HG02642 (cell line): ENCODE data around the gene MXRA7.
"Not testable (repeated sequence)": the region's sequence is repeated elsewhere in the genome, so short reads cannot be mapped to it uniquely, and the experiment has no call there.

ENCODE experiments used
- ATAC-seq: cut with Tn5 transposase; IDR thresholded peaks from one replicate; pipeline ENCODE4 v1.9.1; 2021; ENCODE audit warnings: mild to moderate bottlenecking; ENCODE audit not compliant: unreplicated experiment, poor library complexity

MXRA7 gene

GRCh38 chr17:76720211-76720610, 9.4 kb upstream of the MXRA7 start:
- ATAC-seq: no peak

- no peak for ATAC-seq
These were observed 7.8 kb upstream of the MXRA7 start for GRCh38 chr17:76718516-76718915.

- no peak for ATAC-seq
These were observed 6.1 kb upstream of the MXRA7 start for GRCh38 chr17:76716839-76717215.

- no peak for ATAC-seq
These were observed 5.5 kb upstream of the MXRA7 start for GRCh38 chr17:76716146-76716838.

GRCh38 chr17:76715496-76715830, 4.7 kb upstream of the MXRA7 start:
- no peak for ATAC-seq

GRCh38 chr17:76714822-76715495, 4.2 kb upstream of the MXRA7 start:
- no peak for ATAC-seq

- ATAC-seq: no peak
These were observed 3.6 kb upstream of the MXRA7 start for GRCh38 chr17:76714336-76714735.

GRCh38 chr17:76713765-76714164, 3.0 kb upstream of the MXRA7 start:
- ATAC-seq: no peak

GRCh38 chr17:76712321-76712720, 1.6 kb upstream of the MXRA7 start:
- ATAC-seq: not testable (repeated sequence)

- peak; percentile 28 for ATAC-seq
These were observed 558 bp downstream of the MXRA7 start for GRCh38 chr17:76709951-76710862.

GRCh38 chr17:76709077-76709950, 1.5 kb downstream of the MXRA7 start:
- ATAC-seq: no peak

- no peak for ATAC-seq
These were observed 2.6 kb downstream of the MXRA7 start for GRCh38 chr17:76707985-76708807.

- no peak for ATAC-seq
These were observed 3.9 kb downstream of the MXRA7 start for GRCh38 chr17:76706817-76707216.

GRCh38 chr17:76704805-76705204, 6.0 kb downstream of the MXRA7 start:
- ATAC-seq: no peak

- ATAC-seq: no peak
These were observed 7.7 kb downstream of the MXRA7 start for GRCh38 chr17:76702941-76703637.

GRCh38 chr17:76702076-76702475, 8.7 kb downstream of the MXRA7 start:
- no peak for ATAC-seq

- no peak for ATAC-seq
These were observed 9.2 kb downstream of the MXRA7 start for GRCh38 chr17:76701471-76701967.

- no peak for ATAC-seq
These were observed 9.9 kb downstream of the MXRA7 start for GRCh38 chr17:76700617-76701470.
